HUES6 (cell line): Measurements from ENCODE around the gene RNU1-2.
"Not testable (repeated sequence)": the region's sequence is repeated elsewhere in the genome, so short reads cannot be mapped to it uniquely, and the experiment has no call there.

Experiments
- H3K27ac ChIP-seq: 2 replicates; pipeline ENCODE4 v1.7.0; 2013; ENCODE audit warnings: low read depth, mild to moderate bottlenecking, low read length, inconsistent platforms
- H3K27me3 ChIP-seq: 2 replicates; pipeline ENCODE4 v1.6.1; 2013; ENCODE audit warnings: low read length; ENCODE audit not compliant: control insufficient read depth, insufficient read depth
- H3K36me3 ChIP-seq: 2 replicates; pipeline ENCODE4 v1.6.1; 2013; ENCODE audit warnings: low read length; ENCODE audit not compliant: control insufficient read depth, insufficient read depth
- H3K4me1 ChIP-seq: 2 replicates; pipeline ENCODE4 v1.6.1; 2013; ENCODE audit warnings: low read length; ENCODE audit not compliant: control insufficient read depth, insufficient read depth
- H3K4me3 ChIP-seq: 2 replicates; pipeline ENCODE4 v1.5.1; 2013; ENCODE audit warnings: low read depth, low read length
- H3K9ac ChIP-seq: one replicate; pipeline ENCODE4 v1.6.1; 2013; ENCODE audit warnings: mild to moderate bottlenecking, low read length
- H3K9me3 ChIP-seq: 2 replicates; pipeline ENCODE4 v1.6.1; 2013; ENCODE audit warnings: low read depth, low read length; ENCODE audit not compliant: control insufficient read depth, insufficient read depth

RNU1-2 gene

GRCh38 chr1:16903054-16903453, 7.3 kb downstream of the RNU1-2 start:
- Histone ChIP-seq H3K36me3 (no peaks in the 10 kb centered on the region), H3K4me1 (peaks cover 15% of the 10 kb centered on the region), H3K27ac (peak overlapping the region; percentile 98; the same call in 1 of the 2 replicates), H3K9me3 (no peaks in the 10 kb centered on the region; the same call in 1 of the 2 replicates), H3K4me3 (peak overlapping the region; percentile 51; the same call in 1 of the 2 replicates), H3K9ac (no peak overlapping the region), H3K27me3 (no peaks in the 10 kb centered on the region)

GRCh38 chr1:16903458-16903796, 7.6 kb downstream of the RNU1-2 start:
- Histone ChIP-seq H3K36me3 (no peaks in the 10 kb centered on the region), H3K27me3 (no peaks in the 10 kb centered on the region), H3K9ac (peak overlapping the region; percentile 82), H3K4me3 (peak overlapping the region; percentile 51), H3K9me3 (no peaks in the 10 kb centered on the region; the same call in 1 of the 2 replicates), H3K4me1 (peaks cover 15% of the 10 kb centered on the region), H3K27ac (peak overlapping the region; percentile 98; the same call in 1 of the 2 replicates)

GRCh38 chr1:16904560-16905109, 8.9 kb downstream of the RNU1-2 start:
- H3K4me1 ChIP-seq: peaks cover 15% of the 10 kb centered on the region
- no peaks in the 10 kb centered on the region for H3K27me3 ChIP-seq
- no peaks in the 10 kb centered on the region for H3K36me3 ChIP-seq
- H3K9me3 ChIP-seq: no peaks in the 10 kb centered on the region; the same call in 1 of the 2 replicates
- H3K9ac ChIP-seq: peak overlapping the region; percentile 82
- peak overlapping the region; percentile 51 for H3K4me3 ChIP-seq
- H3K27ac ChIP-seq: peak overlapping the region; percentile 98

GRCh38 chr1:16905110-16905867, 9.5 kb downstream of the RNU1-2 start:
- Histone ChIP-seq H3K27me3 (no peaks in the 10 kb centered on the region), H3K4me1 (peaks cover 15% of the 10 kb centered on the region), H3K9ac (peak overlapping the region; percentile 82), H3K4me3 (peak overlapping the region; percentile 51), H3K36me3 (no peaks in the 10 kb centered on the region), H3K27ac (peak overlapping the region; percentile 98), H3K9me3 (no peaks in the 10 kb centered on the region; the same call in 1 of the 2 replicates)

- Histone ChIP-seq H3K27ac (no peak overlapping the region), H3K9ac (no peak overlapping the region), H3K27me3 (no peaks in the 10 kb centered on the region), H3K4me3 (peak overlapping the region; percentile 17; the same call in 1 of the 2 replicates), H3K4me1 (peaks cover 11% of the 10 kb centered on the region), H3K36me3 (no peaks in the 10 kb centered on the region), H3K9me3 (no peaks in the 10 kb centered on the region; the same call in 1 of the 2 replicates)
Measured at GRCh38 chr1:16905868-16906702, 10.3 kb downstream of the RNU1-2 start.

- Histone ChIP-seq H3K4me1 (peaks cover 11% of the 10 kb centered on the region), H3K27me3 (no peaks in the 10 kb centered on the region), H3K4me3 (no peak overlapping the region), H3K9me3 (no peaks in the 10 kb centered on the region; the same call in 1 of the 2 replicates), H3K36me3 (no peaks in the 10 kb centered on the region), H3K9ac (no peak overlapping the region), H3K27ac (no peak overlapping the region)
Measured at GRCh38 chr1:16906873-16907272, 11.1 kb downstream of the RNU1-2 start.

- peaks cover 7% of the 10 kb centered on the region for H3K4me1 ChIP-seq
- H3K27me3 ChIP-seq: no peaks in the 10 kb centered on the region
- H3K9me3 ChIP-seq: no peaks in the 10 kb centered on the region; the same call in 1 of the 2 replicates
- H3K36me3 ChIP-seq: no peaks in the 10 kb centered on the region
- H3K9ac ChIP-seq: no peak overlapping the region
- H3K27ac ChIP-seq: no peak overlapping the region
- no peak overlapping the region for H3K4me3 ChIP-seq
Measured at GRCh38 chr1:16907870-16908758, 12.3 kb downstream of the RNU1-2 start.

- H3K27ac ChIP-seq, H3K27me3 ChIP-seq, H3K9me3 ChIP-seq, H3K4me3 ChIP-seq, H3K36me3 ChIP-seq, H3K9ac ChIP-seq, H3K4me1 ChIP-seq: not testable (repeated sequence)
Measured at GRCh38 chr1:16911851-16912721, 16.3 kb downstream of the RNU1-2 start.

GRCh38 chr1:16912742-16913141, 17.0 kb downstream of the RNU1-2 start:
- H3K9ac ChIP-seq, H3K4me1 ChIP-seq, H3K27me3 ChIP-seq, H3K27ac ChIP-seq, H3K9me3 ChIP-seq, H3K4me3 ChIP-seq, H3K36me3 ChIP-seq: not testable (repeated sequence)
